ENCODE results near the gene ZNF766. TPM values are rescaled to one million over a fixed set of nuclear protein-coding genes. Genes with fewer than 3 reads are reported as not detected.
A peak's percentile ranks its signal among the peaks of the same experiment; 100 is the strongest.

The ZNF766 gene
- total RNA-seq, 1 donor from 2014 or later = 17.5 TPM

Small RNA genes lying within 50 kb of the gene (microRNA-seq; reads per million reads assigned to microRNA genes)
- gene MIR643 (ENCODE audit: borderline microRNAs expressed) (2.1 reads per million, percentile 11 among the genes with 10 or more reads in this experiment), gene MIR6801 (ENCODE audit: borderline microRNAs expressed) (not detected)

Other genes with a start within 250 kb of the ZNF766 start
- 7.6 TPM for gene ZNF614, start 241.2 kb upstream of the ZNF766 start, total RNA-seq
- 14.3 TPM for gene ZNF432, start 220.7 kb upstream of the ZNF766 start, total RNA-seq
- gene ZNF841, start 173.8 kb upstream of the ZNF766 start, total RNA-seq = 27.0 TPM
- 9.5 TPM for gene ZNF616, start 129.6 kb upstream of the ZNF766 start, total RNA-seq
- gene ZNF836, start 98.0 kb upstream of the ZNF766 start, total RNA-seq = 20.7 TPM
- gene PPP2R1A, start 79.5 kb upstream of the ZNF766 start, total RNA-seq = 160 TPM
- 8.8 TPM for gene ZNF480, start 27.6 kb downstream of the ZNF766 start, total RNA-seq
- 2.5 TPM for gene ZNF610, start 66.7 kb downstream of the ZNF766 start, total RNA-seq
- 17.8 TPM for gene ZNF880, start 100.3 kb downstream of the ZNF766 start, total RNA-seq
- gene ZNF528, start 128.3 kb downstream of the ZNF766 start, total RNA-seq = 21.7 TPM
- gene ZNF534, start 159.6 kb downstream of the ZNF766 start, total RNA-seq = 0.29 TPM
- gene ZNF578, start 184.0 kb downstream of the ZNF766 start, total RNA-seq = 1.5 TPM

All from upper lobe of right lung (tissue), 1 donor.